ENCODE results near the gene PGF.

PGF gene

DNA sequence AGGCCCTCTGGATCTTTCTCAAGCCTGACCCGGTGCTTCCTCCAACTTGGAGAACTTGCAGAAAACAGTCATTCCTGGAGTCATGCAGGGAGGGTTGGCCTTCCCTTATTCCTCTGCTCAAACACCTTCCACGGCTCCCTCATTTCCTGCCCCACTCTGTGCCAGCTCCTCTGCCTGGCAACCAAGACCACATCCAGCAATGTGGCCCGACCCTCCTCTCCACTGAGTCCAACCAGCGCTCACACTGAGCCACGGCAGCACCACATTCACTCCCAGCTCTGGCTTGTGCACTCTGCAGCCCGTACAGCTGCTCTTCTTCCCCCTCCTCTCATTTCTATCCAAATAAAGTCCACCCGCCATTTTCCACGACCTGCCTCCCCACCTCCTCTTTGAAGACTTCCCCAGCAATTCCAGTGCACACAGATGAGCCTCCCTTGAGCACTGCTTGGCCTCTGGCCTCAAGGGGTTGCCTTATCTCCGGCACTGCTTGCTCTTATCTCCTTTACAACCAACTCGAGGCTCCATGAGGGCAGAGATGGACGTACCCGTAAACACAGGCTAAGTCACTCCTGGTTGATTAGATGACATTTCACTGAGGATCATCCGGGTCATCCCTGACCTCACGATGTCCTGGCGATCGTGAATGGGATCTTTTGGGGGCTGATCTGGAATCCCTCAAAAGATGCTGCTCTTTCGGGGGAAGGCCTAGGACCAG is 5.4 kb downstream of the PGF start:
- no peak for TF ChIP-seq ZNF623 (tag by site-specific recombination; IDR thresholded peaks at IDR 0.05)
- TF ChIP-seq ZNF426 (tag by site-specific recombination; IDR thresholded peaks at IDR 0.05), result no peak
- TF ChIP-seq, protein P1, sequence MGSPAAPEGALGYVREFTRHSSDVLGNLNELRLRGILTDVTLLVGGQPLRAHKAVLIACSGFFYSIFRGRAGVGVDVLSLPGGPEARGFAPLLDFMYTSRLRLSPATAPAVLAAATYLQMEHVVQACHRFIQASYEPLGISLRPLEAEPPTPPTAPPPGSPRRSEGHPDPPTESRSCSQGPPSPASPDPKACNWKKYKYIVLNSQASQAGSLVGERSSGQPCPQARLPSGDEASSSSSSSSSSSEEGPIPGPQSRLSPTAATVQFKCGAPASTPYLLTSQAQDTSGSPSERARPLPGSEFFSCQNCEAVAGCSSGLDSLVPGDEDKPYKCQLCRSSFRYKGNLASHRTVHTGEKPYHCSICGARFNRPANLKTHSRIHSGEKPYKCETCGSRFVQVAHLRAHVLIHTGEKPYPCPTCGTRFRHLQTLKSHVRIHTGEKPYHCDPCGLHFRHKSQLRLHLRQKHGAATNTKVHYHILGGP (tag by site-specific recombination; IDR thresholded peaks at IDR 0.05), result no peak
- TF ChIP-seq, protein P2, sequence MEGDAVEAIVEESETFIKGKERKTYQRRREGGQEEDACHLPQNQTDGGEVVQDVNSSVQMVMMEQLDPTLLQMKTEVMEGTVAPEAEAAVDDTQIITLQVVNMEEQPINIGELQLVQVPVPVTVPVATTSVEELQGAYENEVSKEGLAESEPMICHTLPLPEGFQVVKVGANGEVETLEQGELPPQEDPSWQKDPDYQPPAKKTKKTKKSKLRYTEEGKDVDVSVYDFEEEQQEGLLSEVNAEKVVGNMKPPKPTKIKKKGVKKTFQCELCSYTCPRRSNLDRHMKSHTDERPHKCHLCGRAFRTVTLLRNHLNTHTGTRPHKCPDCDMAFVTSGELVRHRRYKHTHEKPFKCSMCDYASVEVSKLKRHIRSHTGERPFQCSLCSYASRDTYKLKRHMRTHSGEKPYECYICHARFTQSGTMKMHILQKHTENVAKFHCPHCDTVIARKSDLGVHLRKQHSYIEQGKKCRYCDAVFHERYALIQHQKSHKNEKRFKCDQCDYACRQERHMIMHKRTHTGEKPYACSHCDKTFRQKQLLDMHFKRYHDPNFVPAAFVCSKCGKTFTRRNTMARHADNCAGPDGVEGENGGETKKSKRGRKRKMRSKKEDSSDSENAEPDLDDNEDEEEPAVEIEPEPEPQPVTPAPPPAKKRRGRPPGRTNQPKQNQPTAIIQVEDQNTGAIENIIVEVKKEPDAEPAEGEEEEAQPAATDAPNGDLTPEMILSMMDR (tag by site-specific recombination; IDR thresholded peaks at IDR 0.05), result no peak
- TF ChIP-seq KLF8 (tag by site-specific recombination; IDR thresholded peaks at IDR 0.05), result no peak
- no peak for TF ChIP-seq ZNF610 (tag by site-specific recombination; IDR thresholded peaks at IDR 0.05; ENCODE audit: borderline replicate concordance)
- TF ChIP-seq ZNF423 (tag by site-specific recombination; IDR thresholded peaks at IDR 0.05), result no peak
- no peak for TF ChIP-seq OVOL3 (tag by site-specific recombination; IDR thresholded peaks at IDR 0.05)
- TF ChIP-seq ZNF561 (tag by site-specific recombination; IDR thresholded peaks at IDR 0.05; ENCODE audit: borderline replicate concordance), result no peak
- no peak for TF ChIP-seq ZFP3 (tag by site-specific recombination; IDR thresholded peaks at IDR 0.05; ENCODE audit: low read depth)
- no peak for TF ChIP-seq GLI2 (tag by site-specific recombination; IDR thresholded peaks at IDR 0.05; ENCODE audit: borderline replicate concordance, low read depth)
- TF ChIP-seq ZBTB1 (tag by site-specific recombination; IDR thresholded peaks at IDR 0.05), result no peak
- TF ChIP-seq EGR2 (tag by site-specific recombination; IDR thresholded peaks at IDR 0.05; ENCODE audit: low read depth), result no peak
- TF ChIP-seq, protein P3, sequence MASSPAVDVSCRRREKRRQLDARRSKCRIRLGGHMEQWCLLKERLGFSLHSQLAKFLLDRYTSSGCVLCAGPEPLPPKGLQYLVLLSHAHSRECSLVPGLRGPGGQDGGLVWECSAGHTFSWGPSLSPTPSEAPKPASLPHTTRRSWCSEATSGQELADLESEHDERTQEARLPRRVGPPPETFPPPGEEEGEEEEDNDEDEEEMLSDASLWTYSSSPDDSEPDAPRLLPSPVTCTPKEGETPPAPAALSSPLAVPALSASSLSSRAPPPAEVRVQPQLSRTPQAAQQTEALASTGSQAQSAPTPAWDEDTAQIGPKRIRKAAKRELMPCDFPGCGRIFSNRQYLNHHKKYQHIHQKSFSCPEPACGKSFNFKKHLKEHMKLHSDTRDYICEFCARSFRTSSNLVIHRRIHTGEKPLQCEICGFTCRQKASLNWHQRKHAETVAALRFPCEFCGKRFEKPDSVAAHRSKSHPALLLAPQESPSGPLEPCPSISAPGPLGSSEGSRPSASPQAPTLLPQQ (tag by site-specific recombination; IDR thresholded peaks at IDR 0.05), result no peak
- TF ChIP-seq, protein P4, sequence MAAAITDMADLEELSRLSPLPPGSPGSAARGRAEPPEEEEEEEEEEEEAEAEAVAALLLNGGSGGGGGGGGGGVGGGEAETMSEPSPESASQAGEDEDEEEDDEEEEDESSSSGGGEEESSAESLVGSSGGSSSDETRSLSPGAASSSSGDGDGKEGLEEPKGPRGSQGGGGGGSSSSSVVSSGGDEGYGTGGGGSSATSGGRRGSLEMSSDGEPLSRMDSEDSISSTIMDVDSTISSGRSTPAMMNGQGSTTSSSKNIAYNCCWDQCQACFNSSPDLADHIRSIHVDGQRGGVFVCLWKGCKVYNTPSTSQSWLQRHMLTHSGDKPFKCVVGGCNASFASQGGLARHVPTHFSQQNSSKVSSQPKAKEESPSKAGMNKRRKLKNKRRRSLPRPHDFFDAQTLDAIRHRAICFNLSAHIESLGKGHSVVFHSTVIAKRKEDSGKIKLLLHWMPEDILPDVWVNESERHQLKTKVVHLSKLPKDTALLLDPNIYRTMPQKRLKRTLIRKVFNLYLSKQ (tag by site-specific recombination; IDR thresholded peaks at IDR 0.05; ENCODE audit: borderline replicate concordance), result no peak
- TF ChIP-seq, protein P5, sequence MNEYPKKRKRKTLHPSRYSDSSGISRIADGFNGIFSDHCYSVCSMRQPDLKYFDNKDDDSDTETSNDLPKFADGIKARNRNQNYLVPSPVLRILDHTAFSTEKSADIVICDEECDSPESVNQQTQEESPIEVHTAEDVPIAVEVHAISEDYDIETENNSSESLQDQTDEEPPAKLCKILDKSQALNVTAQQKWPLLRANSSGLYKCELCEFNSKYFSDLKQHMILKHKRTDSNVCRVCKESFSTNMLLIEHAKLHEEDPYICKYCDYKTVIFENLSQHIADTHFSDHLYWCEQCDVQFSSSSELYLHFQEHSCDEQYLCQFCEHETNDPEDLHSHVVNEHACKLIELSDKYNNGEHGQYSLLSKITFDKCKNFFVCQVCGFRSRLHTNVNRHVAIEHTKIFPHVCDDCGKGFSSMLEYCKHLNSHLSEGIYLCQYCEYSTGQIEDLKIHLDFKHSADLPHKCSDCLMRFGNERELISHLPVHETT (tag by site-specific recombination; IDR thresholded peaks at IDR 0.05), result no peak
- ChIA-PET CTCF (interaction anchor here (6.6 kb wide), 1 partner anchor 139 kb away, joined by 66 read pairs; no protein-coding TSS in a partner anchor), POLR2A (no interaction called here)
- Histone ChIP-seq H3K27ac (ENCODE audit: extremely low read depth, low read depth, low read length) (no peak overlapping the region; the same call in 1 of the 2 replicates), H3K4me1 (ENCODE audit: control insufficient read depth, insufficient read depth, low read length) (peaks cover 24% of the 10 kb centered on the region), H3K4me3 (ENCODE audit: low read depth, low read length) (no peak overlapping the region), H3K36me3 (ENCODE audit: control insufficient read depth in 2 of 2, insufficient read depth in 1 of 2, low read length in 2 of 2) (peaks cover 0 to 77% of the 10 kb centered on the region in 2 experiments; a peak in 2 of 3 replicates), H3K9me3 (ENCODE audit: control insufficient read depth, insufficient read depth, low read depth, low read length) (no peaks in the 10 kb centered on the region)

DNA sequence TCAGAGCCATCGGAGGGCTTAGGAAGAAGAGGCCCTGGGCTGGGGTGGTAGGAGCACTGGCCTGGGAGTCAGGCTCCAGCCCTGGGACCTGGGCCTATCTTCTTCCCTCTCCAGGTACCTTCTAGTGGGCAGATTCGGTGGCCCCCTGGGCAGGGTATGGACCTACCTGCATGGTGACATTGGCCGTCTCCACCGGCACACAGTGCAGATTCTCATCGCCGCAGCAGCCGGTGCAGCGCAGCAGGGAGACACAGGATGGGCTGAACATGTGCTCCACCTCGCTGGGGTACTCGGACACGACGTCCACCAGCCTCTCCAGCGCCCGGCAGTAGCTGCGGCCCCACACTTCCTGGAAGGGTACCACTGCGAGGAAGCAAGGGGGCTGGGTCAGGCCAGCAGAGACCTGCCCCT is 6.2 kb downstream of the PGF start:
- TF ChIP-seq ZNF600 (tag by site-specific recombination; IDR thresholded peaks at IDR 0.05) (no peak), ZBTB20 (tag by site-specific recombination; IDR thresholded peaks at IDR 0.05) (no peak), ZNF654 (tag by site-specific recombination; IDR thresholded peaks at IDR 0.05; ENCODE audit: low read depth) (no peak)
- H3K36me3 ChIP-seq (ENCODE audit: control insufficient read depth in 2 of 2, insufficient read depth in 1 of 2, low read length in 2 of 2), result peaks cover 0 to 85% of the 10 kb centered on the region in 2 experiments; a peak in 2 of 3 replicates
- no peak overlapping the region for H3K27ac ChIP-seq (ENCODE audit: extremely low read depth, low read depth, low read length)
- H3K4me1 ChIP-seq (ENCODE audit: control insufficient read depth, insufficient read depth, low read length), result peaks cover 19% of the 10 kb centered on the region
- ChIA-PET CTCF (interaction anchor here (1.0 to 6.6 kb wide), 2 partner anchors 44 to 140 kb away, joined by 3 to 66 read pairs; no protein-coding TSS in a partner anchor), POLR2A (no interaction called here)
- no peaks in the 10 kb centered on the region for H3K9me3 ChIP-seq (ENCODE audit: control insufficient read depth, insufficient read depth, low read depth, low read length)
- no peak overlapping the region for H3K4me3 ChIP-seq (ENCODE audit: low read depth, low read length)
